Measurements from ENCODE around the gene ZHX3.

ZHX3 gene, protein sequence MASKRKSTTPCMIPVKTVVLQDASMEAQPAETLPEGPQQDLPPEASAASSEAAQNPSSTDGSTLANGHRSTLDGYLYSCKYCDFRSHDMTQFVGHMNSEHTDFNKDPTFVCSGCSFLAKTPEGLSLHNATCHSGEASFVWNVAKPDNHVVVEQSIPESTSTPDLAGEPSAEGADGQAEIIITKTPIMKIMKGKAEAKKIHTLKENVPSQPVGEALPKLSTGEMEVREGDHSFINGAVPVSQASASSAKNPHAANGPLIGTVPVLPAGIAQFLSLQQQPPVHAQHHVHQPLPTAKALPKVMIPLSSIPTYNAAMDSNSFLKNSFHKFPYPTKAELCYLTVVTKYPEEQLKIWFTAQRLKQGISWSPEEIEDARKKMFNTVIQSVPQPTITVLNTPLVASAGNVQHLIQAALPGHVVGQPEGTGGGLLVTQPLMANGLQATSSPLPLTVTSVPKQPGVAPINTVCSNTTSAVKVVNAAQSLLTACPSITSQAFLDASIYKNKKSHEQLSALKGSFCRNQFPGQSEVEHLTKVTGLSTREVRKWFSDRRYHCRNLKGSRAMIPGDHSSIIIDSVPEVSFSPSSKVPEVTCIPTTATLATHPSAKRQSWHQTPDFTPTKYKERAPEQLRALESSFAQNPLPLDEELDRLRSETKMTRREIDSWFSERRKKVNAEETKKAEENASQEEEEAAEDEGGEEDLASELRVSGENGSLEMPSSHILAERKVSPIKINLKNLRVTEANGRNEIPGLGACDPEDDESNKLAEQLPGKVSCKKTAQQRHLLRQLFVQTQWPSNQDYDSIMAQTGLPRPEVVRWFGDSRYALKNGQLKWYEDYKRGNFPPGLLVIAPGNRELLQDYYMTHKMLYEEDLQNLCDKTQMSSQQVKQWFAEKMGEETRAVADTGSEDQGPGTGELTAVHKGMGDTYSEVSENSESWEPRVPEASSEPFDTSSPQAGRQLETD

GRCh38 chr20:41317546-41318270 is at the start of gene ZHX3:
TSS of gene ZHX3 (minus strand) at chr20:41317731. CDS start at chr20:41204916, 112,815 bp downstream.
- peak; percentile 97 for DNase-seq

- DNase-seq = no peak
Observed at GRCh38 chr20:41367393-41367695, 49.8 kb upstream of the ZHX3 start.

GRCh38 chr20:41366546-41367392 is 49.2 kb upstream of the ZHX3 start, which contains the start of gene EMILIN3:
TSS of gene EMILIN3 (minus strand) at chr20:41366818. CDS start at chr20:41366634, 184 bp downstream.
- no peak for DNase-seq

- DNase-seq = no peak
Observed at GRCh38 chr20:41365777-41366545, 48.4 kb upstream of the ZHX3 start.

DNA sequence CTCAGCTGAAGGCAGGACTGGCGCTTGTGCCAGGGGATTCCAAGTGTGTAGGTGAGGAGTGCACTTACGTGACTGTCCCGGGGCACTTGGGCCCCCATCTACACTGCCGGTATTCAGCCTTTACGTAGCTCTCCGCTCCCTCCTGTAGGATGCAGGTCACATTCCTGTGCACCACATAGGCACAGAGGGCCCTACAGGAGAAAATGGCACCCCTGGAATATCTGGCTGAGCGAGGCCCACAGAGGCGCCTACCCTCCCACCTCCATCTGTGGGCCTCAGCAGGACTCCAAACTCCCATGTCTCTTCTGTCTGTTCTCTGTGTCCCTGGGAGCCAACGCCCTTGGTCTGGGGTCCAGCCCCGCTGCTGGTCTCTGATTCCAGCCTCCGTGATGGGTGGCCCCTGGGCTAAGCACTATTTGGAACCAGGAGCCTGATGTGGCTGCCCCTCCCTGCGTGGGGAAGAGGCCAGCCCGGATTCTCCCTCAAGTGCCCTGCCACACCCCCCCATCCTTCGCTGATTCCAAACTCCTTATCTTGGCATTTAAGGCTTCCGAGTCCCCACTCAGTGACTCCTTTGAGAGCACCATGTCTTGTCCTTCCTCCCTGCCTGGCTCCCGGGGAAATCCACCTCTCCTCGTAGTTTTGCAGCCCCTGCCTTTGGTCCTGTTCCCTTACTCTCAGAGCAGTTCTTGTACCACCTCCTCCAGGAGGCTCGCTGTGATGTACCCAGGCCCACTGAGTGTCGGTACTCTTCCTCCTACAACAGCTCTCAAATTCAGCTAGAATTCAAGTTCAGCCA is 47.6 kb upstream of the ZHX3 start:
- no peak for DNase-seq

DNA sequence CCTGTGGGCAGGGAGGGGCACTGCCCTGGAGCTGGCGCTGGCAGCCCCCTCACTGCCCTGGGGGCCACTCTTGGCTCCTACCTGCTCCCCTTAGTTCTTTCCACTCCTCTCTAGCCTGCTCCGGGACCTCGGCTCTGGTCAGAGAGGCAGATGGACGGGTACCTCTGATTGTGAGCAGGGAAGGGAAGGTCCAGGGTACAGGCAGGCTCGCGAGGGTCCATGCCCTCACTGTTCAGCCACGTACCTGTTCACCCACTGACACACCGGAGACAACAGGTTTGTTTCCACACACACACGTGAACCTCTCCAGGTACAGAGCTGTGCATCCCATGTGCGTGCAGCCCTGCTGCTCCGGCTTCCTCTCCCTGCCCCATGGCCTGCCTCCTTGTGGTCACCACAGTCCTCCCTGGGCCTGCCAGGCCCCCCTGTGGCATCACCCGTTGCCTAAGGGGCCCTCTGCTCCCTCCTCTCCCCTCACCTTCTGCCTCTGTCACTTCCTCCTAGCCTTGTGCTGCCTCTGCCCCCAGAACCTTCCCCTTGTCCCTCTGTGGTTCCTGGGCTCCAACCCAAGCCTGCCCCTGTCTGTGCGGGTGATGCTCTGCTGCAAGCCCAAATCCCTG is 46.8 kb upstream of the ZHX3 start:
- no peak for DNase-seq

- no peak for DNase-seq
Observed at GRCh38 chr20:41363601-41364000, 46.1 kb upstream of the ZHX3 start.

DNA sequence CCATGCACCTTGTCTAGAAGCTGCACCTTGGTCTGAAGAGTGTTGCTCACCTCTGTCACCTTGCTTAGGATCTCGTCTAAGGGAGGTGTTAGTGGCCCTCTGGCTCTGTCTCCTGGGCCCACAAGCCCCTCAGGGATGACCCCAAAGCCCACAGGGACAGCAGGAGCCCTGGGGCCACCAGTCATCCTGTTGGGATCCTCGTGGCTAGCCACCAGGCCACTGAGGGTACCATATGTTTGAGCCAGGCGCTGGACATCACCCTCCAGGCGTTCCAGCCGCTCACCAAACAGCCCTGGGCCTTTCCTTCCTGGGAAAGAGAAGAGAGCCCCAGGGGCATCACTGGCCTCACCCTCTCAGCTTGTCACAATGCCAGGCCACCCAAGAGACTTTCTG is 45.2 kb upstream of the ZHX3 start:
- no peak for DNase-seq

- no peak for DNase-seq
Observed at GRCh38 chr20:41361757-41362747, 44.5 kb upstream of the ZHX3 start.

DNA sequence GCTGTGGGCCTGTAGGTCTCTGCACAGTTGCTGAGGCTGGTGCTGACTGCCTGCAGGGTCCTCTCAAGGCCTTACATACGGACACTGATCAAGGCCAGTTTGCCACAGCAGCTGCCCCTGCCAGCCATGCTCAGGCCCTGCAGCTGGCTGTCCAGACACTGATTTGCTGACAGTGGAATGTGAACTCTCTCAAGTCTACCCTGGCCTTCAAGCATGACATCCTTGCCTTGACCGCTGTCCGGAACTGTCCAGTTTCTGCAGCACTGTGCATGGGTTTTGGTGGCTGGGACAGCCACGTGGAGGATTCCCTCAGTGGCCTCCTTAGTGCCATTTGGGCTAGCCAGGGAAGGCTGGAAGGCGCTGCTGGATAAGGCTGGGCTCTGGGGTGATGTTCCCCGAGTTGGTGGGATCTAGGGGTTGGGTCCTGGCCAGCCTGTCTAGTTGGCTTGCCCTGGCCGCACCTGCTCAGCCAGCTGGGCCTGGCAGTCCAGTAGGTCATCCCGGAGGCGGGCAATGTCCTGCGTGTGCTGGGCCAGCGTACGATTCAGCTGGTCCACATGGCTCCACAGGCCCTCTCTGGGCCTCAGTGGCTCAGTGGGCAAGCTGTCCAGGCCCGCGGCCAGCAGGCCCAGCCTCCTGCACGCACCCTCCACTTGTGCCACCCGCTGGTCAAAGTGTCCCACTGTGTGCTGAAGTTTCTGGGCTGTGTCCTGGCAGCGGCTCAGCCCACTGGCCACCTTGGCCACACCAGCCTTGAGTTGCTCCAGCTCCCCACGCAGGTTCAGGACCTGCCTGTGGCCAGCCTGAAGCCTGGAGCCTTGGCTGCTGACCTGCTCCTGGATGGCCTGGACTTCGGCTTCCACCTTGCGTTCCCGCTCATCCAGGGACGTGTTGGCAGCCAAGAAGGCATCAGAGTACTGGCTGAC is 43.6 kb upstream of the ZHX3 start:
- no peak for DNase-seq

GRCh38 chr20:41359541-41360011 is 42.0 kb upstream of the ZHX3 start:
- no peak for DNase-seq

- no peak for DNase-seq
Observed at GRCh38 chr20:41358717-41359116, 41.2 kb upstream of the ZHX3 start.

- no peak for DNase-seq
Observed at GRCh38 chr20:41358230-41358629, 40.7 kb upstream of the ZHX3 start.

DNA sequence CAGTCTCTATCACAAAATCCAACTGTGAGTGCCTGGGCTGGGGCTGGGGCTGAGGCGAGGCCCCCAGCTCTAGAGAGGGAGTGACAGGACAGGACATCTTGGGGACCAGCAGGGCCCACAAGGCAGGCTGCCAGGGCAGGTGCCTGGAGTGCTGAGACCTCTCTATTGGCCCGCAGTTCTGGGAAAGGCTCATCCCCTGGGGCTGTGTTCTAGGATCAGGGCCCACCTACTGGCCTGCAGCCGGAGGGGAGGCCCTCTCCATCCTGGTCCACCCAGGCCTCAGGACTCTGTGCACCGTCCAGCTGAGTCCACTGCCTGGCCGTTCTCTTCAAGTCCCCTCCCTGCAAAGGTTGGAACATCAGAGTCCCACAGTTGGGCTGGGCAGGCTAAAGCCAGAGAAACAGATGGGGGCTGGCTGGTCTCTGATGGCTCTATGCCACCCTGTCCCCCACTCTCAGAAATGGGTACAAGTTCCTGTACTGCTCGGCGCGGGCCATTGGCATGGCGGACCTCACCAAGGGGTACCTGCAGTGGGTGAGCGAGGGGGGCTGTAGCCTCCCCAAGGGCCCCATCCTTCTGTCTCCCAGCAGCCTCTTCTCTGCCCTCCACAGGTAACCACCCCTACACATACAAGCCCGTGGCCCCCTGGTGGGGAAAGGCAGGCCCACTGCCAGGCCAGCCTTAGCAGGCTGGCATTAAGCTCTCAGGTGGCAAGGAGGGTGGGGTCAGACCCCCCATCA is 40.1 kb upstream of the ZHX3 start:
- DNase-seq = no peak

GRCh38 chr20:41356951-41357350 is 39.4 kb upstream of the ZHX3 start:
- no peak for DNase-seq

GRCh38 chr20:41355598-41356203 is 38.2 kb upstream of the ZHX3 start:
- DNase-seq = no peak
